HG03520 (cell line): ENCODE data around the gene NECAB2.
"Not testable (repeated sequence)": the region's sequence is repeated elsewhere in the genome, so short reads cannot be mapped to it uniquely, and the experiment has no call there.

Experiments
- ATAC-seq: cut with Tn5 transposase; IDR thresholded peaks from one replicate; pipeline ENCODE4 v1.9.1; 2021; ENCODE audit warnings: mild to moderate bottlenecking, moderate library complexity; ENCODE audit not compliant: unreplicated experiment

The NECAB2 gene

DNA sequence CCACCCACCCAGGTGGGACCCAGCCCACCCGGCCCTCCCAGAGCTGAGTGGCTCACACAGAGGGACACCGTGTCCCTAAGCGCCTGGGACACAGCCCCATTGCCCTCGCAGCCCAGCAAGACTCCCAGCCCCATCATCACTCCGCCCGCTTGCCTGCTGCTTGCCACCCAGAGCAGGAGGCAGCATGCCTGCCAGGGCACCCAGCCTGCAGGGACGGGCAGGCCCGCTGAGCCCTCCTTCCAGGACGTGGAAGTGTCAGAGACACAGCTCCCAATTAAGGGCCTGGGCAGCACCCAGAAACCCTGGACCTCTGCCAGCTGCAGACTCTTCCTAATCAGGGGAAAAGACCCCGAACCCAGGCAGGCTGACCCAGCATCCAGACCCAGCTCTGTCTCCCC is 32.2 kb upstream of the NECAB2 start:
- ATAC-seq: no peak

DNA sequence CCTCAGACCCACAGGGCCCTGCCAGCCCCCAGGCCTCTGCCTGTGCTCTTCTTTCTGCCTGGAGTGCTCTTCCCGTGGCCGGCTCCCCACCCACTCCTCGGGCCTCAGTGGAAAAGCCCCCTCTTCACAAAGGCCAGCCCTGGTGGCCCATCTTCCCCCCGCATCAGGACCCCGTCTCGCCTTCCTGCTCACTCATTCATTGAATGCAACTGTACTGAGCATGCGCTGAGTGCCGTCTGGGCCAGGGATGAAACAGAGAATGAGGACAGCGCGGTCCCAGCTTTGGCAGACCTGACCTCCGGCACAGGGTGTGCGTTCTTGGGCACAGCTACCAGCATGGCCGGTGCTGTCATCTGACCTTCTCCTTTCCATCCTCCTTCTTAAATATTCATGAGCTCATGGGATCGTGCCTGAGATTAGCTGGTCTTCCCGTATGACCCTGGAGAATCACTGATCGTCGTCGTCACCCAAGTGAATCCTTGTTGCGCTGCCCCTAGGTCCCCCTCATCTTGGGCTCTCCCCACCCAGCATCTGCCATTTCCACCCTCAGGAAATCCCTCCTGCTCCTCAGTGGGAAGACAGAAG is 31.4 kb upstream of the NECAB2 start:
- no peak for ATAC-seq

DNA sequence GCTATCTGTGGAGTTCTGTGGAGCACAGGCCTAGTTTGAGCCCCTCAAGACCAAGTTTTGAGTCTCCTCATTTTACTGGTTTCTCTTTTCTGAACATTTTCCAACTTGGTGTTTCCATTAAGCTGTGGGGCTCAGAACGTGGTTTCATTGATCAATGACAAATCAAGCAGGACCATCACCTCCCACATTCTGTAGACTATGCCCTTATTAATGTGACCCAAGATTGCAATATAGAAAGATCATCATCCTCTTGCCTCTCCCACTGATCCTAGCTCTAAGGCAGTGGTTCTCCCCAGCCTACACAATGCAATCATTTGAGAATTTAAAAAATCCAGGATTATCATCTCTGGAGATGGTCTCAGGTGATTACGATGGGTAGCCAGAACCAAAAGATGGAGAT is 30.8 kb upstream of the NECAB2 start:
- no peak for ATAC-seq

DNA sequence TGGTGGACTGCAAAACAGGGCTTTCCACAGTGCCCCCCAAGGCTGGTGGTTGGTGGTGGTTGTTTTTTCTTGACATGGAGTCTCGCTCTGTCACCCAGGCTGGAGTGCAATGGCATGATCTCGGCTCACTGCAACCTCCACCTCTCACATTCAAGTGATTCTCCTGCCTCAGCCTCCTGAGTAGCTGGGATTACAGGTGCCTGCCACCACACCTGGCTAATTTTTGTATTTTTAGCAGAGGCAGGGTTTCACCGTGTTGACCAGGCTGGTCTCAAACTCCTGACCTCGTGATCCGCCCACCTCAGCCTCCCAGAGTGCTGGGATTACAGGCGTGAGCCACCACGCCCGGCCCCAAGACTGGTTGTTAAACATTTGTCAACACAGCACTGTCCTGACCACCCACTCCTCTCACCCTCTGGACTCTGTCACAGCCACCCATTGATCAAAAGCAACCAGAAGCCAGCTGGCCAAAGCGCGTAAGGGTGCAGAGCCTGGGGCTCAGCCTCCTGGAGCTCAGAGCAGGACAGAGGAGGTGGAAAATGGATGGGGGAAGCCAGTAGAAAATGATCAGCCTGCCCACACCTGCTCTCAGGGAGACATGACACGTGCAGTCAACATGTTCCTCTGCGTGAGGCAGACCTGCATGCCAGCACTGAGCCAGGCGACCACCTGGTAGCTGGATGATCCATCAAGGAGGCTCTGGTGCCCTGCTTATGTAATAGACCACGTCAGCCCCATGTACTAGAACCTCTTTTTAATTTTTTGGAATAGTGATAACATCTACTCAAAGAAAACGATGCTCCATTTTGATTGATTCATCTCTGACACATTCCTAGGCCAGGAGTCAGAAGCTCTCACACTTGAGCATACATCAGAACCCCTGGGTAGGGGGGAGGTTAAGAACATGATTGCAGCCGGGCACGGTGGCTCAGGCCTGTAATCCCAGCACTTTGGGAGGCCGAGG is 29.8 kb upstream of the NECAB2 start:
- no peak for ATAC-seq

DNA sequence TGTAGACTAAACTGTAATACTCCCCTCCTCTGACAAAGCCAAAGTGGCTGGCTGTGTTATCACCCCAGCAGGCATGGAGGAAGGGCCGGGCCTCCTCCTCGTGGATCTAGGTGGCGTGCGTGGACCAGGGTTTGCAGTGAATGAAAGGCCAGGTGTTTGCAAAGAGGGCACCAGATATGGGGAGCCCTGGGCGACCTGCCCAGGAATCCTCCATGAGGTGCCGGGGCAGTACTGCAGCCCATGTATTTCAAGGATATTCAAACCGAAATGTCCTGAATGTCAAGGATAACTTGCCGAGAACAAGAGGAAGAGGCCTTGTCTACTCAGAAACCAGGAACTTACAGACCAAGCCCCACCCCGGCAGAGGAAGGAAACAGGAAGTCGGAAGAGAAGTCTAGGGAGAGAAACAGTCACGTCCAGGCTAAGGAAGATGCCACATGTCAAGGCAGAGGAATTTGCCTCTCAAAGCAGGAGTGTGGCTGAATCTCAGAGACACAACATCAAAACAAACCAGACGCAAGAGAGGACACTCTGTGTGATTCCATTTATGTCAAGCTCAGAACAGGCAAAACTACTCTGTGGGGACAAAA is 28.7 kb upstream of the NECAB2 start:
- ATAC-seq: no peak

DNA sequence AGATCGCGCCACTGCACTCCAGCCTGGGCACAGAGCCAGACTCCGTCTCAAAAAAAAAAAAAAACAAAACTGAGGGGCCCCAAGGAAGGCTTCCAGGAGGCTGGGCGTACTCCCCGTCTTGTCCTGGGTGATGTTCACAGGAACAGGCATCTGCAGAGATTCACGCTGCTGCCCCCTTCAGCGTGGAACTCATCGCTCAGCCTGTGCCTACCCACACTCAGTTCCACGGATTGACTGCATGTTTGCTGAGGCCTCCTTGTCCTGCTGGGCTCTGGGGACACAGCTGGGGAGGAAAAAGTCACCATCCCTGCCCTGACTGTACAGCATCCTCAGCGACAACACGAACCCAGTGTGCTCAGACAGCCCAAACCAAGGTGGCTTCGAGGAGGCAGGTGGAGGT is 27.9 kb upstream of the NECAB2 start:
- no peak for ATAC-seq

DNA sequence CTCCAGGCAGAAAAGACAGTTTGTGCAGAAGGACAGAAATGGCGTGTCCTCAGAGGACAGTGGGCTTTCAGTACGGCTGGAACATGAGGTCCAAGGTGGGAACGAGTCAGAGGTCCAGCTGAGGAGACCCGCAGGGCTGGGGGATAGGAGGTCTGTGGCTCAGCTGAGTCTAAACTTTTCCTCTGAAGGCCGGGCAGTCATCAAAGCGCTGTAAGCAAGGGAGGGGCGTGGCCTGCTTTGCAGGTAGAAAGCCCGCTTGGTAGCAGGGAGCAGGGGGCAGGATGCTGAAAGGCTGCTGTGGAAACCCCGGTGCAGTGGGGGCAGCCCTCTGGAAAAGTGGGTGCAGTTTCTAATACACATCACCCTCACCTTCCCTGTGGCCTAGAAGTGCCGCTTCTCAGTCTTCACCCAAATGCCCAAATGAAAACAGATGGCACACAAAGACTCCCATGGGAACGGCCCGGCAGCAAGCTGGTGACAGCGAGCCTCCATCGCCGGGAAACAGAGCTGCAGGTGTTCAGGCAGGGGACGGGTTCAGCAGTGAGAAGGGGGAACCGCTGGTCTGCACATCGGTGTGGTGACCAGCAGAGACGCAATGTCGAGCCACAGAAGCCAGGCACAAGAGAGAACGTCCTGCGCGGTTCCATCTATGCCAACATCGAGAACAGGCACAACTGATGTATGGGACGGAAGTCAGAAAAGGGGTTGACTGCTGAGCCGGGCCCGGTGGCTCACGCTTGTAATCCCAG is 27.2 kb upstream of the NECAB2 start:
- no peak for ATAC-seq

DNA sequence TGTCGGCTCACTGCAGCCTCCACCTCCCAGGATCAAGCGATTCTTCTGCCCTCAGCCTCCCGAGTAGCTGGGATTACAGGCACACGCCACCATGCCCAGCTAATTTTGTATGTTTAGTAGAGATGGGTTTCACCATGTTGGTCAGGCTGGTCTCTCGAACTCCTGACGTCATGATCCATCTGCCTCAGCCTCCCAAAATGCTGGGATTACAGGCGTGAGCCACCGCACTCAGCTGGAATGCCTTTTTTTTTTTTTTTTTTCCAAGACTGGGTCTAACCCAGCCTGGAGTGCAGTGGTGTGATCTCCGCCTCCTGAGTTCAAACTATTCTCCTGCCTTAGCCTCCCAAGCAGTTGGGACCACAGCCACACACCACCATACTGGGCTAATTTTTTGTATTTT is 26.5 kb upstream of the NECAB2 start:
- ATAC-seq: not testable (repeated sequence)

DNA sequence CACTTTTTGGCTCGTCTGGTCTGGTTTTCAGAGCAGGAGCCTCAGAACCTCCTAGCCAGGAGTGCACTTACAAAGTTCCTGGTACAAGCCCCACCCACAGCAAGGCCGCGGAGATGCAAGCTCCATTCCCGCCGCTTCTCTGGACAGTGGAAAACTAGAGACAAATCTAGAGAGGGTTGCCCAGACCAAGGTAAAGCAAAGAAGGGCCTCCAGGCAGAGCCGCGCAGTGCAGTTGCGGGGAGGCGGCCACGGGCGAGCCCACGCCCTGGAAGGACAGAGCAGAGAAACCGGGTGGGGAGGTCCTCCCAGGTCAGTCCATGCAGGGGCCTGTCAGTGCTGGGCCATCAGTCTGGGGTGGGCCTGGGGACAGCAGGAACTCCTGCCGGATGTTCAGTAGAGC is 26.0 kb upstream of the NECAB2 start:
- ATAC-seq: no peak

DNA sequence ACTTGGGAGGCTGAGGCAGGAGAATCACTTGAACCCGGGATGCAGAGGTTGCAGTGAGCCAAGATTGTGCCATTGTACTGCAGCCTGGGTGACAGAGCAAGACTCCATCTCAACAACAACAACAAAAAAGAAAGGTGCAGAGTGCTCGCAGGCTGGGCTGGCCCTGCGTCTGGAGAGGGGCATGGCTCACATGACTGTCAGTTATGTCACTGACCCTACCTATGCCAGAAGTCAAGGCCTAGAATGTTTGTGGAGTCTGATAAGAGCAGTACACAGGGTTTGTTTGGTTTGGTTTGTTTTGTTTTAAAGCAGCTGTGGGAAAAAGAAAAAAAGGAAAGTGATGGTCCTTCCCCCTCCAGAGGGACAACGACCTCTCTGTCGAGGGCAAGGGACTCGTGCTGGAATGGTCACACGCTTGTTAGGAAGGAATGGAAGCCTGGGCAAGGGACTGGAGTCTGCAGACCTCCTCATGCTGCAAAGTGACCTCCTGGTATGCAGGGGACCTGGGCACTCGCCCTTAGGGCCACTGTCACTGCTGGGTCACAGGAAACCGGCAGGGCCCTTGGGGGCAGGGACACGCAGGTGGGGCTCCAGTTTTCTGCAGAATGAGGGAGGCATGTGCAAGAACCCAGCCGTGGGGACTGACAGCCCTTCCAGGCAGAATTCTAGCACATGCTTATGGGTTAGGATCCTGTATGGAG is 25.1 kb upstream of the NECAB2 start:
- ATAC-seq: no peak

DNA sequence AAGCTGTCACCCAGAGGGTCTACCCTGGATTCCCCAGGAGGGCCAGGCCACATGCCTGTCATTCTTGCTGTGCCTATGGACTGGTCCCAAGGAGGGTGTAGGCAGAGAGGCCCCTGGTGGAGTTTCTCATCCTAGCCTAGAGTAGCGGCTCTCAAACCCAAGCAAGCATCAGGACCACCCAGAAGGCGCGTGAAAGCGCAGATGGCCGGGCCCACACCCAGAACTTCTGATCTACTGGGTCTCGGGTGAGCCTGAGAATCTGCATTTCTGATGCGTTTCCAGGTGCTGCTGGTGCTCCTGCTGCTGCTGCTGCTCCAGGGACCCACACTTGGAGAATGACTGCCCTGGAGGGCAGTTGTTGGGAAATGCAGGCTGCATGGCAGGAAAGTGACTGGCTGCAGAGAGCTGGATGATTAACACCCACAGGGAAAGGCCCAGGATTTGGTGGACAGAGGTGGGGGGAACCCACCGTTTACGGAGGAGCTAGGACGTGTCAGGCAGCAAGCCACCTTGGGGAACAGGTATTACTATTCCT is 24.5 kb upstream of the NECAB2 start:
- no peak for ATAC-seq

DNA sequence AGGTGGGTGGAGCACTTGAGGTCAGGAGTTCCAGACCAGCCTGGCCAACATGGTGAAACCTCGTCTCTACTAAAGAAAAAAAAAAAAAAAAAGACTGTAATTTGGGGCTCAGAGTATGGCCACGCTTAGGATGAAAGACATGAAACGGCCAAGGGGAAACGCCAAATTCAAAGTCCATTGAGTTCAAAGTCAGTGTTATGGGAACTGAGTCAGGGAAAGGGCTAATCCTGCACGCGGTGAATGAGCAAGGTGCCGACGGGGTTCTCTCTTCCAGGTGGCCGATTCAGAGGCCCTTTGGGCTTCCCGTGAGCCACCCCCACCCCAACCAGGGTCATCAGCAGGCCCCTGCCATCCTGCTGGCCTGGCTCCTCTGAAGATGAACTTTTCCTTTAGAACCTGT is 22.5 kb upstream of the NECAB2 start:
- no peak for ATAC-seq

DNA sequence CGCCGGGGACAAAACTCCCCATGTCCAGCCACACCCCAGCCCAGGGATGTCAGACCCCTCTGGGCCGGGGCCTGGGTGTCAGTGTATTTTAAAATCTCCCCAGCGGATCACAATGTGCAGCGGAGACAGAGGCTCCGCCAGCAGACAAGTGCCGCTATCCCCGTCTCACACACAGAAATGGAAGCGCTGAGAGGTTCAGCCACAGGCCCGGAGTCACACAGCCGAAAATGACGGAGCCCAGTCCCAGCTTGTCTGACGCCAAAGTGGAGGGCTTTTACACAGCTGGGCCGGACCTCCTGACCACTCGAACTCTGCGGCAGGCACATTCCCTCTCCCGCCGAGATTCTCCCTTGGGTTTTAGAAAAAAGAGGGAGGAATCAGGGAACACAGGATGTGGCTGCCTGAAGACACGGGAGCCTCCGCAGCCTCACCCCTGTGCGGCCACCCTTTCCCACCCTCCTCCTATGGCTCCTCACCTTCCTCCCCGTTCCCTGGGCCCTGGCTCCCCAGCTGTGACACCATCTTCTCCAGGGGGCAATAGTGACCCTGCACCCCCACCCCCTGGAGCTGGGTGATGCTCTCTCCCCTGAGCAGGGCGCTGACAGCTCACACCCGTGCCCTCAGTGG is 21.8 kb upstream of the NECAB2 start:
- no peak for ATAC-seq

DNA sequence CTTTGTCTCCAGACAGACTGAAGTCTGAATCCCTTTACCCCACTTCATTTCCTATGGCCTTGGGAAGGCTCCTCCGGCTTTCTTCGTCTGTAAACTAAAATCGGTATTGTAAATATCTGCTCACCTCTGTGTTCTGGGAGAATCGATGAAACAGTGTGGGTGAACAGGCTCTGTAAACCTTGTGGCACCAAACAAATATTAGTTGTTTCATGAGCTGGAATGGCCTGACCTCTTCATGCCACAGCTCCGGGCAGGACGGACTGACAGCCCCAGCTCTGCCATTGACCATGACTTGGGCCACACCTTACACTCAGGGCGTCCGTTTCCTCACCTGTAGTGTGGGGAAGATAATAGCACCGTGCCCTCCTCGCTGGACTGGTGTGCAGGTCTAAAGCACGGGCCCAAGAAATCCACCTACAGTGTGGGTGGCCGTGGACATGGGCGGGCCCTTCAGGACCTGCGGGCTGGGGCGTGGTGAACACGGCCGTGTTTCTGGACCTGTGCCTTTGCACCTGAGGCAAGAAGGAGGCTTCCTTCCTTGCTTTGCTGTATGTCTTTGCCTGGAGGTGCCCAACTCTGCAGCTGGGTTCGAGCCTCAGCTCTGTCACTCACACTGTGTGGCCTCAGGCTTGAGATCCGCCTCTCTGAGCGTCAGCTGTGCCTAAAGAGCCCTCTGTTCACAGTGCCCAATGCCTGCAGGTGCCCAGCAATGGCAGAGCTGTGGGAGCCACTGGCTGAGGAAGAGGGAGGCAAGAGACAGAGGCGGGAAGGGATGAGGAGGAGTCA is 21.1 kb upstream of the NECAB2 start:
- no peak for ATAC-seq

DNA sequence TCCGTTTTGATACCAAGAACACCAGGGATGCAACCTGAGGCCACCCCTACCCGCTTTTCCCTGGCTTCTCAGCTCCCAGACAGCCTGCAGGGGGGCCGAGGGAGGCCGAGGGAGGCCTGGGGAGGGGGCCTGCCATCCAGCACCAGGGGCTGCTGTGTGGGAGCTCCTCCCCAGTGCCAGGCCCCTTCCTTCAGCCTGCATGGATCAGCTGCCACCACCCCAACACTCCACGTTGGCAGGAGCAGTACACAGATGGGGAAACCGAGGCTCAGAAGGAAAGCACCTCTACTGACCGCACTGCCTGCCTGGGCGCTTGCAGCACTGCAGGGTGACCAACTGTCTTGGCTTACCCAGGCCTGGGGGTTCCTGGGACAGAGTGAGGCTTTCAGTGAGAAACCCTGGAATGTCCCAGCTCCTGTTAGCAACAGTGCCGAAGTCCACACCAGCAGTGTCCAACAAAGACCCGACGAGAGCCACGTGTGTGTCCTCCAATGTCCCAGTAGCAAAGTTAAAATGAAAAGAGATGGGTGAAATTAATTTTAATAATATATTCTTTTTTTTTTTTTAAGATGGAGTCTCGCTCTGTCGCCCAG is 20.3 kb upstream of the NECAB2 start:
- ATAC-seq: no peak

DNA sequence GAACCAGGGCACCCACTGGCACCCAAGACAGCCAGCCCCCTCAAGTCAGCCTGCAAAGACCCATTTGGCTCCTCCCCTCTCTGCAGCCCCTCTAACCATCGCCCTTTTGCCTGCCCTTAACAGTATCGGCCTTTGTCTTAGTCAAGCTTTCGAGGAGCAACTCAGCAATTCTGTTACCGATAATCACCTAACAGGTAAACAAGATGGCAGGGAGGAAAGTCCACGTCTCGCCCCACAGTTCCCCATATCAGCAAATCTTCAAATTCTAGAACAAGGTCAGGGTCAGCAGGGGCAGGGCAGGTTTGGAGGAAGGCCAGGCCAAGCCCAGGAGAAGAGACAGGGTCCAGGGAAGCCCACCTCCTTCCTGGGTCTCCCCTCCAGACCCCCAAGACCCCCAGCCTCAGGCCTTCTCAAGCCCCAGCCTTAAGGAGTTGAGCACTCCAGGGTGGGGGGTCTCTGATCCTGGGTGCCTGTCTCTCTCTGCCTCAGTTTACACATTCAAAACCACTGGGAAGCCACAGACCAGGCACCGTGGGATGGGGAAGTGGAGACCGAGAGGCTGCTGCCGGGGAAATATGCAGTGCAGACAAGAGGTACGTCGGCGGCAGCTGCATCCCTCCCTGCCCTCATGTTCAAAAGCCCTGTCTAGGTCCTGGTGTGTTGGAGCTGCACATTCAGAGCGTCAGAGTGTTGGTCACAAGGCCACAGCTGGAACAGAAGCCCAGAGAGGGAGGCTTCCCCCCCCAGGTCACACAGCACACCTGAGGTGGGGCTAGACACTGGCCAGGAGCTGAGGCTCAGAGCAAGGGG is 18.9 kb upstream of the NECAB2 start:
- no peak for ATAC-seq

DNA sequence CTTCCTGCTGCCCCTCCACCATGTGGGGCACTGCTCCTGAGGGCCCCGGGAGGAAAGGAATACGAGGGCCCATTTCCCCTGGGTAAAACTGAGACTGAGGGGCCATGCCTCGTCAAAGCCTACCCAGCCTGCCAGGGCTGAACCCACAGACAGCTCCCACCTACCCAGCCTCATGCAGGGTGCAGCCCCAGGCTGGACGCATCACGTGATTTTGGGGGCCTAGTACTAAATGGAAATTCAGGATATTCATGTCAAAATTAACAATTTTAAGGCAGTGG is 18.4 kb upstream of the NECAB2 start:
- ATAC-seq: no peak

DNA sequence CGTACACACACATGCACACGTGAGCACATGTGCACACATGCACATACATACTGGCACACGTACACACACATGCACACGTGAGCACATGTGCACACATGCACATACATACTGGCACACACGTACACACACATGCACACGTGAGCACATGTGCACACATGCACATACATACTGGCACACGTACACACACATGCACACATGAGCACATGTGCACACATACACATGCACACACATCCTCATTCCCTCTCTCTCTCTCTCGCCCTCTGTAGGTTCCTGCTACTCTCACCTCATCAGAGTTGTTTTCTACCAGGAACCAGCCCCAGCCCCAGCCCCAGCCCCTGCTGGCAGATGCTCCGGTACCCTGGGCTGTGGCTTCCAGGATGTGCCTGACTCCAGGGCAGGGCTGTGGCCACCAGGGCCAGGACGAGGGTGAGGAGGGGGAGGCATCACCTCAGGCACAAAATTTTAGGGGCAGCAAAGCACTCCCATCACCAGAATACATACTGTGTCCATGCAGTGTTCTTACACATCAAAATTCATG is 17.1 kb upstream of the NECAB2 start:
- ATAC-seq: not testable (repeated sequence)
